Measurements from ENCODE around the gene SETD2.

Gene SETD2

GRCh38 chr3:46978381-46978780 is 185.5 kb downstream of the SETD2 start:
- no peak for DNase-seq

DNA sequence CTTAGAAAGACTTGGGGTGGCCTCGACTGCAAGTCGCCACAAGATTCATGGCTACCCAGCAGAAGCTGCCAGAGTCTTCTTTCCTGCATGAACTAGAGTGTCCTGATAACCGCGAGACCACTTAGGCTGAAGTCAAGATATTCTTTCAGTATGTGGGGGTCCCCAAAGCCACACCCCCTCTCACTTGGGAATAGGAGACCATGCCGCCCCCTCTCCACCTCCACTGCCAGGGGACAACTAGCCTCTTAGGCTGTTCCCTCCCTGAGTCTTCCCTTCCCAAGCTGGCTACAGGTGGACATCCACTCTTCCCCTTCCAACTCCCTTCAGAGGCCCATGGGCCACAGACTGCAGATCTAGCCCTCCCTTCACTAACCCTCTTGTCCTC is 186.1 kb downstream of the SETD2 start:
- no peak for DNase-seq

DNA sequence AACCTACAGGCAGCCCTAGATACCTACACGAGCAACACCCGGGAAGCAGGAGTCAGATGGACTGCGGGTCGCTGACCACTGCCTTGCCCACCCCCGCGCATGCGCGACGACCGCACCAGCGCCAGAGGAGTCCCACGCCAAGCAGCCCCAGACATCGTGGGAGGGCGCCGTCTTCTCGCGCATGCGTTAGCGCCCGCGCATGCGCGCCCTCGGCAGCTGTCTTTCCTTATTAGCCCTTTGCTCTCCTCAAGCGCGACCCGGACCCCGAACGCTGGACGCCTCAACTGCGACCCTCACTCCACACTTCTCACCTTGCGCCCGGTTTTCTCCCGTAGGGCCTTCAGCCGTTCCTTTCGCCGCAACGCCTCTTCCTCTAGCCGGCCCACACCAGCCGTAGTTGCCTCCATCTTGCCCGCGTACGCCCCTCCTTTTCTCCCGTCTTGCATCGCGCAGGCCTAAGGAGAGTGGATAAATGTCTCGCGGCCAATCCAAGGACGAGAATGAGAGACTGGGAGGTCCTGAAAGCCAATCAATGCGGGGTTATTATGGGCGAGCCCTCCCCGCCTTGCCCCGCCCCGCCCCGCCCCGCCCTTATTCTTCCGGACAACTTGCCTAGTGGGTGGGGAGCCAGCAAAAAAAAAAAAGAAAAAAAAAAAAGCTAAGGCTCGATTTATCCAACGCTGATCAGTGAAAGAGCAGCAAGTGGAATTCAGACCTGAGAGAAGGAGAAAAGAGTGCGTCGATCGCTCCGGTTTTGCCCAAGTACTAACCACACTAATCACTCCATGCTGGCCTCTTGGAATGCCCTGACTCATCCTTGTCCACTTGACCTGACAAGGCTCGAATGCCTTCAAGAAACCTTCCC is 187.4 kb downstream of the SETD2 start, which contains the start of gene CCDC12:
Gene CCDC12, minus strand, starts transcription at position 420 of the 865 bp plus-strand sequence. Its CDS starts 13 bp downstream, at position 407.
- peak; percentile 98 for DNase-seq

DNA sequence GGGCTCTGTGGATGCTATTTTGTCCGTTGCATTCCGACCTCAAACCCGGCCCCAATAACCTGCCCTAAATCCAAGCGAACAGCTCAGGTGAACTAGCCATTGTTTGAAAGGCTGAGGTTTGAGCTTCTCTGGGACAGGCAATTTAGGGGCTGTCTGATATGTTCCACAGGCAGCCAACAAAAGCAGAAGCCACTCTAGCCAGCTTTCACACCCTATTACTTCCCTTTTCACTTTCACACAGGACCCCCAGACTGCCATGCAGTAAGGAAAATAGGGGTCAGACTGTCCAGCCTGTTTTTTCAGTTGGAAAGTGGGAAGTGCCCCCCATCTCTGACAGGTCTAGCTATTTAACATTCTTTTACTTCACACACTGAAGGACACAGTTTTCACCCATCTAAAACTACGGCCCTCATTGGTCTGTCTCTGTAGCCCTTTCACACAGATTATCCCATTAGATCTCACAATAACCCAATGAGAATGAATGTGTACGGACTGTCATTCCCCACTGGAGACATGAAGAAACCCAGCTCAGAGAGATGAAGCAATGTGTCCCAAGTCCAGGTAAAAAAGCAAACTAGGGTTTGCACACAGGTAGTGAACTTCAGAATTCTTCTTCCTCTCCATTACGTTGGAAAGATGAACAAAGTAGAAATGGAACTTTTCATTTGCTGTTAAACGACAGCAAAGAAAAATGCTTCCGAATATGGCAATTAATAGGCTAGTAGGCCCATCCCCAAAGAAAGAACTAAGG is 189.3 kb downstream of the SETD2 start:
- DNase-seq: peak in 1 of 2 donors; percentile 22

DNA sequence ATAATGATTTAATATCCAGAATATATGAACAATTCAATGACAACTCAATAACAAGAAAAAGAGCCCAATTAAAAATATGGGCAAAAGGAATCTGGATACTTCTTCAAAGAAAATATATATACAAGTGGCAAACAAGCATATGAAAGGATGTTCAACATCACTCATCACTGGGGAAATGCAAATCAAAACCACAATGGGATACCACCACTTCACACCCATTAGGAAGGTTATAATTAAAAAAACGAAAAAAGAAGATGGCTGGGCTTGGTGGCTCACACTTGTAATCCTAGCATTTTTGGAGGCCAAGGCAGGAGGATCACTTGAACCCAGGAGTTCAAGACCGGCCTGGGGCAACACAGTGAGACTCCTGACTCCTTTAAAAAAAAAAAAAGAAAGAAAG is 191.5 kb downstream of the SETD2 start:
- DNase-seq: no peak

GRCh38 chr3:46971742-46972141 is 192.2 kb downstream of the SETD2 start:
- no peak for DNase-seq

DNA sequence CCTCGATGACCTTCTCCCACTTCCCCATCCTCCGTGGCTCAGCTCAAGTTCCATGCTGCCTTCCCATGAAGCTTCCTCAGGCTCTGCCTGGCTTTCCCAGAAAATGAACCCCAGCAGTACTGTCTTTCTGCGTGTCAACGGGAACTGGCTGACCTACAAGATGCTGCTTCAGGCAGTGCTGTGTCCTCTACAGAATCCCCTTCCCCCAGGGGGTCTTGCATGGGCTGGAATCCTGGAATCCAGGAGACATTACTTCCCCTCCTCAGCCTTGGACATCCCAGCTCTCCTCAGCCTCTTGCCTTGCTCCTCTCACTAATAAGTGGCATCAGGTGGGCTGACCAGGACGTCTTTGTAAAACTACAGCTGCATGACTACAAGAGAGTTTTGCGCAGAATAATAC is 192.8 kb downstream of the SETD2 start:
- no peak for DNase-seq

GRCh38 chr3:46970391-46971091 is 193.4 kb downstream of the SETD2 start:
- no peak for DNase-seq

GRCh38 chr3:46968783-46969428 is 195.0 kb downstream of the SETD2 start:
- no peak for DNase-seq

DNA sequence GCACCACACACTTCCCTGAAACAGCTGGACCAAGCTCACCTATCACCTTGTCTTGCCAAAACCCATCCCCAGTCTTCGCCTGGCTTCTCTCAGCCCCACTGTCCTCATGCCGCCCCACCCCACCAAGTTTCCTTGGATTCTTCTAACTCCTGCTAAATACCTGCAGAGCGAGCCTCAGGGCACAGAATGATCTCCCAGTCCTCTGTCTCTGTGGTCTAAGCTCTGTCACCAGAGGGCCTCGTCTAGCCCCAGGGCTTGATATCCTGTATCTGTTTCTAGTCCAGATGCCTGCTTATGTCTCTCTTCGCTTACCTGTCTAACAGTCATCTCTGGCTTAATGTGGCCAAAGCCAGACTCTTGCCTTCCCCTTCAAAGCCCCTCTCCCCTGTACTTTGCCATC is 197.1 kb downstream of the SETD2 start:
- DNase-seq: no peak
